GM20000 (cell line): ENCODE measurements around the gene RSAD2.
"Not testable (repeated sequence)": the region's sequence is repeated elsewhere in the genome, so short reads cannot be mapped to it uniquely, and the experiment has no call there.

Experiments
- DNase-seq: peaks from one replicate; pipeline ENCODE4 v3.0.0; 2012; ENCODE audit warnings: low spot score
- TF ChIP-seq, protein P1 (sequence below): IDR thresholded peaks from 2 replicates; pipeline ENCODE4 v1.5.1; 2012; ENCODE audit warnings: mild to moderate bottlenecking, control low read depth; ENCODE audit errors: extremely low read depth, missing control alignments

The RSAD2 gene

GRCh38 chr2:6854416-6854815, 23.2 kb upstream of the RSAD2 start:
- TF ChIP-seq, protein P1, sequence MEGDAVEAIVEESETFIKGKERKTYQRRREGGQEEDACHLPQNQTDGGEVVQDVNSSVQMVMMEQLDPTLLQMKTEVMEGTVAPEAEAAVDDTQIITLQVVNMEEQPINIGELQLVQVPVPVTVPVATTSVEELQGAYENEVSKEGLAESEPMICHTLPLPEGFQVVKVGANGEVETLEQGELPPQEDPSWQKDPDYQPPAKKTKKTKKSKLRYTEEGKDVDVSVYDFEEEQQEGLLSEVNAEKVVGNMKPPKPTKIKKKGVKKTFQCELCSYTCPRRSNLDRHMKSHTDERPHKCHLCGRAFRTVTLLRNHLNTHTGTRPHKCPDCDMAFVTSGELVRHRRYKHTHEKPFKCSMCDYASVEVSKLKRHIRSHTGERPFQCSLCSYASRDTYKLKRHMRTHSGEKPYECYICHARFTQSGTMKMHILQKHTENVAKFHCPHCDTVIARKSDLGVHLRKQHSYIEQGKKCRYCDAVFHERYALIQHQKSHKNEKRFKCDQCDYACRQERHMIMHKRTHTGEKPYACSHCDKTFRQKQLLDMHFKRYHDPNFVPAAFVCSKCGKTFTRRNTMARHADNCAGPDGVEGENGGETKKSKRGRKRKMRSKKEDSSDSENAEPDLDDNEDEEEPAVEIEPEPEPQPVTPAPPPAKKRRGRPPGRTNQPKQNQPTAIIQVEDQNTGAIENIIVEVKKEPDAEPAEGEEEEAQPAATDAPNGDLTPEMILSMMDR: no peak
- DNase-seq: no peak

DNA sequence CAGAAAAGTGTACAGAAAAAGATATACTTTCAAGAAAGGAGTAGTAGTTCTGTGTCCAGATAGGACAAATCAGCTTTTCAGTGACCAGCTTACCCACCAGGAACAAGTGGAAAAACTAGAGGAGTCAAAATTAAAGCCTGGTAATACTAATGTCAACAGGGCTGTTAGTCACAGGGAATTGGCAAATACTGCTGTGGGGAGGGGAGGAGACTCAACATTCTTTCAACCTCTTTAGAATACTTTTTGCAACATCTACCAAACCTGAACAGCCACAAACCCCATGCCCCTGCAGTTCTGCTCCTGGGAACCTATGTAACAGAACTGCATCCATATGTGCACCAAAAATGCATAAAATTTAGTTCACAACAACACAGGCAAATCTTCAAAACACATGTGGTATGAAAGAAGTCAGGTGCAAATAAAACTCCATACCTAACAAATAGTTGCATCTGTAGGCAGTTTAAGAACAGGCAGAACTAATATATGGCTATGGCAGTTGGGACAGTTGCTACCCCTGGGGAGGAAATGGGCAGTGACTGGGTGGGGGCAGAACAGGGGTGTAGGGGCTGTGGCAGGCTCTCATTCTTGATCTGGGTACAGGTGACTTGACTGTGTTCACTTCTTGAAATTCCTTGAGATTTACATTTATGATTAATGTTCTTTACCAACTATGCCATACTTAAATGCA, 21.6 kb upstream of the RSAD2 start:
- TF ChIP-seq, protein P1: no peak
- no peak for DNase-seq

- TF ChIP-seq, protein P1: no peak
- no peak for DNase-seq
These were observed 21.0 kb upstream of the RSAD2 start for GRCh38 chr2:6856548-6856920.

- DNase-seq: not testable (repeated sequence)
These were observed 19.0 kb upstream of the RSAD2 start for GRCh38 chr2:6858466-6859027.

GRCh38 chr2:6860296-6860695, 17.3 kb upstream of the RSAD2 start:
- TF ChIP-seq, protein P1: no peak
- no peak for DNase-seq

GRCh38 chr2:6863792-6864191, 13.8 kb upstream of the RSAD2 start:
- TF ChIP-seq, protein P1: no peak

GRCh38 chr2:6864231-6864754, 13.3 kb upstream of the RSAD2 start:
- DNase-seq: no peak
- TF ChIP-seq, protein P1: no peak

More at GRCh38 chr2:6863792-6864191, 13.8 kb upstream of the RSAD2 start:
- no peak for DNase-seq

DNA sequence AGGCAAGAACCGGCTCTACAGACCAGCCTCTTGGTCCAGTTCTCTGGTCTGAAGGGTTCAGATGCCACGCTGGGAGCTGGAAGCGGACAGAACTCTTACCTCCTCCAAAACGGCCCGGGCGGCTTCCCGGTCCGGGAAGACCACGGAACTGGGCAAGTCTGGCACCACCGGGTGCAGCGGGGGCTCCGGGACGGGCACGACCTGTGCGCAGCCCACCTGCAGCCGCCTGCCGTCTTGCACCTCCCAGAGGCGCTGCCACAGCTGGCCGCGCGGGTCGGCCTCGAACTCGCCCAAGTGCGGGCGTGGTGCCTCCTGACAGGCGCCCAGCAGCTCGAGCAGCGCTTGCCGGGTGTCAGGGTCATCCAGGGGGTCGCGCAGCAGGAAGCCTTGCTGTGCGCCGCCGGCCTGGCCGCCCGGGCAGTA, 12.6 kb upstream of the RSAD2 start:
- TF ChIP-seq, protein P1: no peak
- DNase-seq: no peak
